Left ventricle myocardium inferior (tissue), 1 donor: ENCODE results near the gene TRERF1. TPM values are rescaled to one million over a fixed set of nuclear protein-coding genes. Genes with fewer than 3 reads are reported as not detected.

Experiments used
- DNase-seq: peaks from one replicate; pipeline ENCODE4 v3.0.0-alpha.2; 2020
- H3K27ac ChIP-seq: fragments of 200-600 bp; replicated peaks from 2 replicates; pipeline ENCODE4 v1.8.0; 2021
- H3K27me3 ChIP-seq: fragments of 200-600 bp; 2 replicates; pipeline ENCODE4 v1.8.0; 2021; ENCODE audit warnings: low read depth
- H3K36me3 ChIP-seq: fragments of 200-600 bp; 2 replicates; pipeline ENCODE4 v1.8.0; 2021
- H3K4me1 ChIP-seq: fragments of 200-600 bp; 2 replicates; pipeline ENCODE4 v1.8.0; 2021
- H3K4me3 ChIP-seq: fragments of 200-600 bp; 2 replicates; pipeline ENCODE4 v1.8.0; 2021; ENCODE audit warnings: mild to moderate bottlenecking, moderate library complexity
- H3K9me3 ChIP-seq: fragments of 200-600 bp; replicated peaks from 2 replicates; pipeline ENCODE4 v1.8.0; 2021
- CTCF ChIP-seq: fragments of 200-600 bp; IDR thresholded peaks from 2 replicates; pipeline ENCODE4 v1.8.0; 2021; ENCODE audit warnings: antibody characterized with exemption, mild to moderate bottlenecking, borderline replicate concordance
- intact Hi-C: fragments of 100-400 bp; cut with micrococcal nuclease; formaldehyde crosslinking; loops from one replicate; pipeline ENCODE4 v1.11.0; 2022
- total RNA-seq: library from RNA; stranded (reverse); fragmentation: NEBNext Ultra II Directional; extraction: Animal tissue kit (Norgen Biotek cat#: 25700); gene quantifications from one replicate; pipeline ENCODE4 v1.2.1, GENCODE V29; 2021
- donor health status: DM: no; HTN: yes; CAD: no; lungs with severe emphysema.

The TRERF1 gene
- total RNA-seq, 1 donor from 2014 or later: 1.4 TPM

DNA sequence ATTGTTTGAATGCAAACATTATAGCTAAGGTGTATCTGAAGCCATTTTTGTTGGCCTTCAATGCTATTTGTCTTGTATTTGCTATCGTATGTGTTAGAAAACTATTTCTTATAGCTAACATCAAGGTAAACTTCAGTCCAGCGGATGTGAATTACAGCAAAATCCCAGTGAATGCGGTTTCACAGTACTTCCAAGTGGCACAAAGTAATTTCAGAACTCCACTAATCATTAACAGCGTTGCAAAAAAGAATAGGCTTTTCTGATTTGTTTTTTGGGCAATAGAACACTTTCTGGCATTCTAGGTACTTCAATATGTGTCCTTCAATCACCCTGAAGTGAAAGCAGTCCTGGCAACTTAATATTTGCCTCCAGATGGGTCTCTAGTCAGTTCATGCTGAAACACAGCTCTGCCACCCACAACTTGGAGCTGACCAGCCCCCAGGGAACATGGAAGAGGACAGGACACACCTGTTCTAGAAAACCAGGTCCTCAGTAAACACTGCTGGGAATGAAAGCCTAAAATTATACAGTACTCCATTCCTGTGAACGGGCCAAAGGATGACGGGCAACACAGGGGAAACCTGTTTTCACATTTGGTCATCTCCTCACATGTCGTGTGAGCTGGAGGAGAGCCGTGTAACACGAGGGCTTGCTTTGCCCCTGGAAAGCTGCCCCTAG, 224.4 kb downstream of the TRERF1 start:
- H3K36me3 ChIP-seq: peaks cover 7% of the 10 kb centered on the region
- TF ChIP-seq CTCF: no peak
- H3K27me3 ChIP-seq: no peaks in the 10 kb centered on the region
- intact Hi-C loops: no loop called here
- no peak for DNase-seq
- no peak overlapping the region for H3K4me3 ChIP-seq
- H3K4me1 ChIP-seq: peaks cover 5% of the 10 kb centered on the region
- no peak overlapping the region for H3K27ac ChIP-seq
- no peaks in the 10 kb centered on the region for H3K9me3 ChIP-seq

GRCh38 chr6:42226645-42227143, 225.0 kb downstream of the TRERF1 start:
- intact Hi-C loops: no loop called here
- Histone ChIP-seq H3K36me3 (peaks cover 3% of the 10 kb centered on the region), H3K27ac (no peak overlapping the region)

DNA sequence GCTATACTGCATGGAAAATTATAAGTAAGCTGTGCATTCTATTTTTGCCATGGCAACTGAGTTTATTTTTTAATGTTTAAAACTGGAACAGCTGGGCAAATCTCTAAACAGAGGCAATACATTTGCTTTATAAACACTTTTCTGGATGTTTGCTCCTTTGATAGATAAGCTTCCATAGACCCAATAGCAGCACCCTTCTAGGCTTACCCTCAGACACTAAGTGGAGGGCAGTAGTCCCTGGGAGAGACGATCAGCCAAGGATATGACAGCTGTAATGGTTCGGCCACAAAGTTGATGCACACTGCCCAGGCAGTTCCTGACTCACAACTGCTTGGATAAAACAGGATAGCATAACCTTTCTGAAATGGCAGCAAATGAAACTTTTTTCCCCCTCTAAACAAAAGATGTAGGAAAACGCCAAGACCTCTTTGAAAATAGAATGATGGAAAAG, 225.5 kb downstream of the TRERF1 start:
- Histone ChIP-seq H3K9me3 (no peaks in the 10 kb centered on the region), H3K4me3 (no peak overlapping the region), H3K27me3 (no peaks in the 10 kb centered on the region), H3K27ac (no peak overlapping the region), H3K4me1 (peaks cover 5% of the 10 kb centered on the region), H3K36me3 (no peaks in the 10 kb centered on the region)
- intact Hi-C loops: no loop called here
- DNase-seq: no peak
- no peak for TF ChIP-seq CTCF

More at GRCh38 chr6:42226645-42227143, 225.0 kb downstream of the TRERF1 start:
- H3K4me1 ChIP-seq: peaks cover 5% of the 10 kb centered on the region
- H3K27me3 ChIP-seq: no peaks in the 10 kb centered on the region
- no peaks in the 10 kb centered on the region for H3K9me3 ChIP-seq
- no peak for DNase-seq
- no peak for TF ChIP-seq CTCF
- no peak overlapping the region for H3K4me3 ChIP-seq

- no peak for TF ChIP-seq CTCF
- no peak overlapping the region for H3K4me3 ChIP-seq
- intact Hi-C loops: no loop called here
- no peak for DNase-seq
- no peaks in the 10 kb centered on the region for H3K27me3 ChIP-seq
- no peaks in the 10 kb centered on the region for H3K9me3 ChIP-seq
- no peaks in the 10 kb centered on the region for H3K36me3 ChIP-seq
- no peak overlapping the region for H3K27ac ChIP-seq
- H3K4me1 ChIP-seq: peaks cover 5% of the 10 kb centered on the region
Observed at GRCh38 chr6:42225419-42225818, 226.3 kb downstream of the TRERF1 start.

DNA sequence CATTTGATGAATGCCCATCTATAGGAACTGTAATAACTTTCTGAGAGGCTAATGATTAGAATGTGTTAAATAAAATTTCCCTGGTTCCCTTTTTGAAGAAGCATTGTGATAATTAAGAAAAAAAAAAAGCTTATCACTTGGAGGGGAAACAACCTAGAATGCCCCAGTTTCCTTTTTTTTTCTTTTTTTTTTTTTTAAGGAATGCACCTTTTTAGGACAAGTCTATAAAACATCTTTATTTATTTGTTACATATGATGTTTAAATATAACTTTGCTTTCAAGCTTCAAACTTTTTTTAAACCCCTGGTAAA, 226.7 kb downstream of the TRERF1 start:
- intact Hi-C loops: no loop called here

More for the DNA sequence above, 226.7 kb downstream of the TRERF1 start:
- H3K27ac ChIP-seq: no peak overlapping the region
- peaks cover 5% of the 10 kb centered on the region for H3K4me1 ChIP-seq
- H3K9me3 ChIP-seq: no peaks in the 10 kb centered on the region
- no peaks in the 10 kb centered on the region for H3K27me3 ChIP-seq
- no peaks in the 10 kb centered on the region for H3K36me3 ChIP-seq
- no peak for TF ChIP-seq CTCF
- DNase-seq: no peak
- H3K4me3 ChIP-seq: no peak overlapping the region
